DMS 273 (cell line): Measurements from ENCODE around the gene ZNF541.

Source experiments
- DNase-seq: peaks from one replicate; lab custom pipeline; 2025; ENCODE audit not compliant: unreplicated experiment; lab: John Stamatoyannopoulos, UW

ZNF541 gene

GRCh38 chr19:47573071-47574026, at the start of gene ZNF541:
TSS of gene ZNF541 (minus strand) at chr19:47573148. CDS start at chr19:47555856, 17,292 bp downstream.
- DNase-seq = no peak

DNA sequence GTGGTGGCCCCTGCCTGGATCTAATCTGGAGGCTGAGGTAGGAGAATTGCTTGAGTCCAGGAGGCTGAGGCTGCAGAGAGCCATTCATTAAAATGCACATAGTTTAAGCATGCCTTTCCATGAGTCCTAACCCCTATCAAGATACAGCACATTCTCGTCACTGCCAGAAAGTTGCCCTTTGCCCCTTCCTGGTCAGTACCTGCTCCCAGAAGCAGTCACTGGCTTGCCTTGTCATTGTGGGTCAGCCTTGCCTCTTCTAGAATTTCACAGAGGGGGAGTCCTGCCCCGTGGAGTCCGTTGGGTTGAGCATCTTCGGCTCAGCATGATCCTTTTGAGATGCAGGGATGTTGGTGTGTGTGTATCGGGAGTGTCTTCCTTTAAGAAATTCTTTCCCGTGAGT, 46.8 kb upstream of the ZNF541 start:
- DNase-seq = no peak

DNA sequence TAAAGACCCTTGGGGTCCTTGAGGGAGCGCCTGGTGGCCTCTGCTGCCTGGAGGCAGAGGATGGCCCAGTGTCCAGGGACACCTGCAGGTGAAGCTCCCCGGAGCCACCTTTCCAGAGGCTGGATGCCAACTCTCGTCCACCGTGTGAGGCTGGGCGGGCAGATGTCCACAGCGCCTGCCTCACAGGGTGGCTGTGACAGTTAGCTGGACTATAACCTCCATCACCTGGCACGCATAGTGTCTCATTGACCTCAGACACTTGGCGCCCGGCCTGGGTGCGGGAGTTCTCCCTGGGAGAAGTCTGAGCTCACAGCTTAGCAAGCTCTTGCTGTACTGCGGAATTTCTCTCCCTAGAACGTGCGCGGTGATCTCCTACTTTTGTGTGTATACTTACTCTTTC, 45.8 kb upstream of the ZNF541 start:
- DNase-seq = no peak

GRCh38 chr19:47615714-47616113, 42.8 kb upstream of the ZNF541 start:
- DNase-seq = no peak

- no peak for DNase-seq
These were observed 42.3 kb upstream of the ZNF541 start for GRCh38 chr19:47615230-47615629.

DNA sequence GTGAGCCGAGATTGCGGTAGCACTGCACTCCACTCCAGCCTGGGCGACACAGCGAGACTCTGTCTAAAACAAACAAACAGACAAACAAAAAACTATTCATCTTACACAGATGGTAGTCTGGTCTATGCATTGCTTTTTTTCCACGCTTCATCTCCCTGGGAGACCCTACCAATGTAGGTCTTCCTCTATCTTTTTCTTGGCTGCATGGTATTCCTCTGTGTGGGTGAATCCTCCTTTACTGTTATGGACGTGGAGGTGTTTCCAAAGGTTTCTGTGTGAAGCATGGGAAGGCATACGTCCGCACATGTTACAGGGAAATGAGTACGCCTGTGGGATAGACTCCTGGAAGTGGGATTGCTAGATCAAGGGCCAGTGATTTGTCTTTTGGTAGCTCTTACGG, 41.6 kb upstream of the ZNF541 start:
- DNase-seq = no peak

GRCh38 chr19:47614021-47614295, 41.0 kb upstream of the ZNF541 start:
- no peak for DNase-seq

DNA sequence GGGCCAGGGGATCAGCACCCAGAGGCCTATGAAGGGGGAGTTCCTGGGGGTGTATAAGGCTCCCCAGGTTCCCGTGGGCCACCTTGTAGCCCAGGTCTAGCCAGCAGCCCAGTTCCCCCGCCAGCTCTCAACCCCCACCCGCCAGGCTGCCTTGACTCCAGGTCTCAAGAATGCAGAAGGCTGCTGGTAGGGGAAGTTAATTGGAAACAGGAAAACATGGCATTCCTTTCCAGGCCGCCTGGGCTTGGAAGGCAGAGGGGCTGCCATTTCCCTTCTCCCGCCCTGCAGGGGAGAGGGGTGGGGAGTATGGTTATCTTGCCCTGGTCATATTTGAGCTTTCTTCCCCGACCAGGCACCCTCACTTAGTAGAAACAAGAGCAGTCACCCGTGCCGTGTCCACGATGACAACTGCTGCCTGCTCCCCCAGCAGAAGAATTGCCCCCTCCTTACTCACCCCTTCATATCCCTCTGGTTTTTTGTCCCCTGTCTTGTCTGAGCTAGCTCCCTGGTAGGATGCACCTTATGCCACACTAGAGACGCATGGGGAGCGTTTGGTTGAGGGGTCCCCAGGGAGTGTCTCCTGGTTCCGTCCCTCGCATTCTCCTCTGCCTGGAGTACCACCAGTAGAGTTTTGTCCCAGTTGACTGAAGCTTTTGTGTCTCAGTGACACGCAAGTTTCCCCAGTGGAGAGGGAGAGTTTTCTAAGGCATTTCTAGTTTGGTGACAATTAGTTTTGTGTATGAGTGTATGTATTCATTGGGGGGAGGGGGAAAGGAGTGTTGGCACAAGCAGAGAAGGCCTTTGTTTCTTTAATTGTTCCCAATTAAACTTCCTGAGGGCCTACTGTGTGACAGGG, 40.4 kb upstream of the ZNF541 start:
- DNase-seq = peak; percentile 24

- no peak for DNase-seq
These were observed 38.0 kb upstream of the ZNF541 start for GRCh38 chr19:47610902-47611301.

DNA sequence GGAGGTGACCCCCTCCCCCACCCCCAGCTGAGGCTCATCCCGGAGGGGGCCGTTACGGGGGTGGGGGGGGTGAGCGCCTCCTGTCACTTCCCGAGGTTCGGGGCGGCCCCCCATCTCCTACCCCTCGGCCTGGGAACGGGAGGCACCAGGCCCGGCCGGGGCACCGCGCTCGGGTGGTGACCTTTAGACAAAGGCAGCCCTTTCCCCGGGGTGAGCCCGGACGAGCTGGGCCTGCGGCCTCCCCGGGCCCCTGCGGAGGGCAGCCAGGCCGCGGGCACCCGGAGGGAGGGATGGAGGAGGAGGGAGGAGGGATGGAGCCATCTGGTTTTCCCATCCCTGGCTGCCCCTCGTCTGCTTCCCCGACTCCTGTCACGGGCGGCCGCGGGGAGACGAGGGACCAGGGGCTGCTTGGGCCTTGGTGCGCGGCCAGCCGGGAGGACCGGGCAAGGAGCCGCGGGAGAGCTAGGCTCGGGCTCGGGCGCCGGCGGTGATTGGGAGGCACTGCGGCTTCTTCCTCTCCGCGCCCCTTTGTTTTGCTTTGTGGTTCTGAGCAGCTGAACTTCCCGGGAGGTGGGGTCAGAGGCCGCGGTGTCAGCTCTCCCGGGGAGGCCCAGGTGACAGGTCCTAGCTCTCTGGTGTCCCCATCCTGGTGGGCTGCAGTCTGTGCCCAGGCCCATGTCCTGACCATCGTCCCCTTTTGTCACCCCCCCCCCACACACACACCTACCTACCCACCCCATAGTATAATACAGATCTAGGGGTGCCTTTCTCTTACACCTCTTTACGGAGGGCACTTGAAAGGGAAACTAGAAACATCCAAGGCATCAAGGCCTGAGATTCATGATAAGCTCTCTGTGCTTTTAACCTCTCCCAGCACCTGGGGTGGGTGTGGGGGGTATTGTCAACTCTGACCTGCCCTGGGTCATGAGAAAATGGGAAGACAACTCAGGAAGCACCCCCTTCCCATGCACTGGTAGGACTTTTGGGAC, 37.3 kb upstream of the ZNF541 start:
- peak; percentile 77 for DNase-seq

DNA sequence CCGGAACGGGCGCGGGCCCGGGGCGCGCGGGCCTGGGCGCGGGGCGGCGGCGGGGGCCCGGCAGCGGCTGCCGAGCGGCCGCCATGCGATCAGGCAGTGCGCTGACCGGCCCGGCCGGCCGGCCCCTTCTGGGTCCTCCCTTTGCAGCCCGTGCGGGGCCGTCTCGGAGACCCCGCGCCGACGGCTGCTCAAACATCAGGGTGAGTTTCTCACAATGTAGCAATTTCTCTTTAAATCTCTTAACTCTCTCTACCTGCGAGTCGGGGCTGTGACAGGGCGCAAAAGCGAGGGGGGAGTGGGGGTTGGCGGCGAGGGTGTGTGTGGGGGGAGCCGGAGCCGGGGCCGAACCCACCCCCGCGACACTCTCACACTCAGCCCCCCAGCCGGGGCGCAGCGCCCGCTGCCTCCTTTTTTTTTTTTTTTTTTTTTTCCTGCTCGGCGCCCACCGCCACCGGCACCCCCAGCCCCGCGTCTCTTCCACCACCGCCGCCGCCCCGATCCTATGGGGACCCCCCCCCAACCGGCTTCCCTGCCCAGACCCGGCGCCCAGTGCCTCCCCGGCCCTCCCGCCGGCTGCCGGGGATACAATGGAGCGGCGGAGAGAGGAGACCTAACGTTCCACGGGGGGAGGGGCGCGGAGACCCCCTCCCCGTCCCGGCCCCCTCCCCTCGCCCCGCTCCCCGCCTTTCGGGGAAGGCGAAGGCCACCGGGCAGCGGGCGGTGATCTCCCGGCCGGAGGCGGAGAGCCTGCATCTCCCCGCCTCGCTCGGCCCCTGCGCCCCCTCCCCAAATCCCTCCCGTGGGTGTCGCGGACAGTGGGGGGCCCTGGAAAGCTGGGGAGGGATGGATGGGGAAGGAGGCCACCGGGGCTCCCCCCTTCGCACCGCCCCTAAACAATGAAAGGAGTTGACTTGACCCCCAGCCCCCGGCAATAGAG, 36.3 kb upstream of the ZNF541 start, which contains the start of gene BICRA:
TSS of gene BICRA (plus strand) at position 166 of the 937 bp plus-strand sequence. CDS start 64,441 bp downstream, outside the sequence.
- DNase-seq = peak; percentile 94

- peak; percentile 98 for DNase-seq
These were observed 35.3 kb upstream of the ZNF541 start for GRCh38 chr19:47608074-47608918.

- no peak for DNase-seq
These were observed 34.7 kb upstream of the ZNF541 start for GRCh38 chr19:47607564-47608073.

GRCh38 chr19:47603706-47604565, 31.0 kb upstream of the ZNF541 start:
- DNase-seq = no peak

GRCh38 chr19:47601180-47601904, 28.4 kb upstream of the ZNF541 start:
- no peak for DNase-seq

- peak; percentile 100 for DNase-seq
These were observed 27.6 kb upstream of the ZNF541 start for GRCh38 chr19:47600246-47601179.
